22Rv1 (cell line): ENCODE data around the gene VWA8.

ENCODE experiments used
- CTCF ChIP-seq: fragments of 450-650 bp; IDR thresholded peaks from 2 replicates; pipeline ENCODE4 v1.5.1; 2017; ENCODE audit warnings: mild to moderate bottlenecking
- ZFX ChIP-seq: fragments of 450-650 bp; IDR thresholded peaks from 2 replicates; pipeline ENCODE4 v1.6.1; 2017; ENCODE audit warnings: antibody characterized with exemption, borderline replicate concordance

DNA sequence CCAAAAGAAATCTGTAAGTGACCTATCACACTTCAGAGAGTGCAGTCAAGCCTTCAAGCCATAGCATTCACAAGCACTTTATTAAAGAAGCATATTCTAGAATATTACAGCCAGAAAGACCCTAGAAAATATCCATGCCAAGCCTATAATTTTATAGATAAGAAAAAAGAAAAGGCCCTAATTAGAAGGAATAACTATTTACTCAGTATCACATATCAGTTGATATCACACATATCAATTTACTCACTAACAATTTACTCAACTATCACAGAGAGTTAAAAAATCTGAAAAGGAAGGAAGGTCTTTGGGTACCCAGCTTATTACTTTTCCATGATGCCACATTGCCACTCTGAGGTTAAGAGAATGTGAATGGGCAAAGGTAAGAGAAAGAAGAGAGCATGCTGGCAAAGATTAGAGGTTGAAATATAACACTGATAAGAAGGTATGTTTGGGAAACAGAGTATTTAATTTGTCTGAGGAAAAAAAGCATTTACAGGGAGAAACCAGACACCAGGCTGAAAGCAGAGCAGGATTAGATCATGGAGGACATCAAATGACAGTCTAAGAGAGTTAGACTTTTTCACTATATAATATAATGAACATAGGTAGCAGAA lies 186.2 kb downstream of the VWA8 start:
- TF ChIP-seq CTCF (no peak), ZFX (no peak)
